Measurements from ENCODE around the gene HSD17B8.

HSD17B8 gene

GRCh38 chr6:33204415-33205190 is at the start of gene HSD17B8:
HSD17B8 (plus strand) TSS chr6:33204655; CDS start chr6:33204669, 14 bp downstream.
- peak; percentile 88 for DNase-seq

GRCh38 chr6:33156561-33156960 is 47.9 kb upstream of the HSD17B8 start:
- DNase-seq = no peak

GRCh38 chr6:33156964-33157363 is 47.5 kb upstream of the HSD17B8 start:
- DNase-seq = no peak

- DNase-seq = no peak
These were observed 44.4 kb upstream of the HSD17B8 start for GRCh38 chr6:33160096-33160495.

- no peak for DNase-seq
These were observed 43.6 kb upstream of the HSD17B8 start for GRCh38 chr6:33160728-33161344.

GRCh38 chr6:33161354-33162331 is 42.8 kb upstream of the HSD17B8 start:
- peak; percentile 55 for DNase-seq

- DNase-seq = no peak
These were observed 40.9 kb upstream of the HSD17B8 start for GRCh38 chr6:33163540-33163939.

- no peak for DNase-seq
These were observed 40.3 kb upstream of the HSD17B8 start for GRCh38 chr6:33164176-33164575.

- no peak for DNase-seq
These were observed 39.6 kb upstream of the HSD17B8 start for GRCh38 chr6:33164665-33165373.

- DNase-seq = no peak
These were observed 38.7 kb upstream of the HSD17B8 start for GRCh38 chr6:33165581-33166258.

- no peak for DNase-seq
These were observed 38.1 kb upstream of the HSD17B8 start for GRCh38 chr6:33166363-33166762.

GRCh38 chr6:33166811-33167210 is 37.6 kb upstream of the HSD17B8 start:
- no peak for DNase-seq

GRCh38 chr6:33167374-33168283 is 36.8 kb upstream of the HSD17B8 start:
- DNase-seq = no peak

- DNase-seq = no peak
These were observed 36.2 kb upstream of the HSD17B8 start for GRCh38 chr6:33168284-33168601.

- DNase-seq = no peak
These were observed 35.8 kb upstream of the HSD17B8 start for GRCh38 chr6:33168639-33169038.

GRCh38 chr6:33169291-33170175 is 34.9 kb upstream of the HSD17B8 start:
- DNase-seq = no peak

- no peak for DNase-seq
These were observed 34.1 kb upstream of the HSD17B8 start for GRCh38 chr6:33170176-33171015.

GRCh38 chr6:33171016-33171879 is 33.2 kb upstream of the HSD17B8 start:
- DNase-seq = no peak

All from NCI-H748 treated with DMSO at 0.1 percent for 48 hours (cell line).